ENCODE measurements around the gene PTGES3L. TPM values are rescaled to one million over a fixed set of nuclear protein-coding genes. Genes with fewer than 3 reads are reported as not detected.

Gene PTGES3L
- total and polyA plus RNA-seq, 2 of the 13 experiments (the other 11 are each of a cell fraction or from before 2014, with no cell fraction given), result 1.2 to 2.9 TPM

GRCh38 chr17:43021741-43022512, 42.0 kb upstream of the PTGES3L start, which contains the start of gene VAT1 (continued):
- TF ChIP-seq ZNF691 (CRISPR knock-in tag; IDR thresholded peaks at IDR 0.05; ENCODE audit: borderline replicate concordance, low read depth), result peak; percentile 71; the same call in 1 of the 2 replicates
- TF ChIP-seq ZNF772 (CRISPR knock-in tag; IDR thresholded peaks at IDR 0.05), result peak; percentile 36; the same call in 1 of the 2 replicates
- 0 out of 2 replicates have a peak, but pooled peaks have one; percentile 26 for TF ChIP-seq ZSCAN12 (CRISPR knock-in tag; IDR thresholded peaks at IDR 0.05)
- TF ChIP-seq ZC3H4 (CRISPR knock-in tag; IDR thresholded peaks at IDR 0.05; ENCODE audit: borderline replicate concordance), result peak; percentile 66; the same call in 1 of the 2 replicates
- peak; percentile 69 for TF ChIP-seq KDM5B (CRISPR knock-in tag; IDR thresholded peaks at IDR 0.05; ENCODE audit: borderline replicate concordance)
- peak; percentile 73; the same call in 1 of the 2 replicates for TF ChIP-seq ZNF749 (CRISPR knock-in tag; IDR thresholded peaks at IDR 0.05; ENCODE audit: borderline replicate concordance)
- peak; percentile 32; the same call in 1 of the 2 replicates for TF ChIP-seq SOX5 (CRISPR knock-in tag; IDR thresholded peaks at IDR 0.05; ENCODE audit: borderline replicate concordance)
- no peak for TF ChIP-seq ATF7 (IDR thresholded peaks at IDR 0.05)
- peak; percentile 80; the same call in 1 of the 2 replicates for TF ChIP-seq ATF7 (CRISPR knock-in tag; IDR thresholded peaks at IDR 0.05)
- peak; percentile 77 for TF ChIP-seq ZNF770 (CRISPR knock-in tag; IDR thresholded peaks at IDR 0.05)
- TF ChIP-seq ZFP62 (CRISPR knock-in tag; IDR thresholded peaks at IDR 0.05), result peak; percentile 86; the same call in 1 of the 2 replicates
- no peak for TF ChIP-seq RORA (CRISPR knock-in tag; IDR thresholded peaks at IDR 0.05)
- peak; percentile 37; the same call in 1 of the 2 replicates for TF ChIP-seq GMEB1 (CRISPR knock-in tag; IDR thresholded peaks at IDR 0.05; ENCODE audit: borderline replicate concordance)
- no peak for TF ChIP-seq NR2F1 (CRISPR knock-in tag; IDR thresholded peaks at IDR 0.05)
- TF ChIP-seq ZSCAN30 (CRISPR knock-in tag; IDR thresholded peaks at IDR 0.05), result no peak
- no peak; the same call in 1 of the 2 replicates for TF ChIP-seq ZMYM4 (CRISPR knock-in tag; IDR thresholded peaks at IDR 0.05)
- TF ChIP-seq ZMYM2 (CRISPR knock-in tag; IDR thresholded peaks at IDR 0.05), result no peak
- peak; percentile 94 for TF ChIP-seq HOXA9 (CRISPR knock-in tag; IDR thresholded peaks at IDR 0.05; ENCODE audit: borderline replicate concordance)
- no peak for TF ChIP-seq ZUFSP (CRISPR knock-in tag; IDR thresholded peaks at IDR 0.05; ENCODE audit: borderline replicate concordance)
- TF ChIP-seq ARNT2 (CRISPR knock-in tag; IDR thresholded peaks at IDR 0.05; ENCODE audit: low read depth), result peak; percentile 82
- 0 out of 2 replicates have a peak, but pooled peaks have one; percentile 16 for TF ChIP-seq ZNF879 (CRISPR knock-in tag; IDR thresholded peaks at IDR 0.05)
- no peak for TF ChIP-seq SNRNP70 (IDR thresholded peaks at IDR 0.05; ENCODE audit: low read depth, low read length)
- no peak for TF ChIP-seq NR1H2 (CRISPR knock-in tag; IDR thresholded peaks at IDR 0.05; ENCODE audit: borderline replicate concordance, low read depth)

Measured in HepG2 (cell line).